Endothelial cell of umbilical vein (primary cell): Measurements from ENCODE around the gene PPFIA2. TPM values are rescaled to one million over a fixed set of nuclear protein-coding genes. Genes with fewer than 3 reads are reported as not detected.

Source experiments
- BruUV-seq: library from RNA; stranded (reverse); fragments of 400-500 nt; replicated peaks from 2 replicates; lab custom pipeline; 2021; lab: Mats Ljungman, UMichigan
- CTCF ChIA-PET: fragments of 300-600, 350-600 bp; sonication (Branson Sonifier 250); formaldehyde crosslinking; loops from one replicate; lab custom pipeline; 2021; ENCODE audit warnings: antibody characterized with exemption, inconsistent platforms; lab: Charles Lee
- POLR2A ChIA-PET: fragments of 300-600, 350-600 bp; sonication (Branson Sonifier 250); formaldehyde crosslinking; loops from one replicate; lab custom pipeline; 2021; ENCODE audit warnings: antibody characterized with exemption, inconsistent platforms; lab: Charles Lee
- DNase-seq: peaks from one replicate; pipeline ENCODE4 v3.0.0-alpha.2; 2011; ENCODE audit warnings: low read depth, low spot score
- FAIRE-seq: peaks from 2 replicates; lab custom pipeline; 2011; peaks lifted over from hg19 to GRCh38; lab: Jason Lieb, UNC
- H2AFZ ChIP-seq: 2 replicates; pipeline ENCODE4 v1.6.0; 2012; ENCODE audit warnings: low read depth, low read length, control low read depth, inconsistent platforms
- H3K27ac ChIP-seq: 2 replicates; pipeline ENCODE4 v1.5.1; 2011; ENCODE audit warnings: low read depth, mild to moderate bottlenecking, control low read depth, low read length, moderate library complexity; ENCODE audit not compliant: insufficient read depth
- H3K27me3 ChIP-seq, 2 experiments: 2 replicates each; pipeline versions ENCODE4 v1.6.0 to v1.6.1; 2011; ENCODE audit warnings: low read length in 2 of 2, mixed read lengths in 1 of 2; ENCODE audit not compliant: control insufficient read depth in 2 of 2, insufficient read depth in 2 of 2
- H3K36me3 ChIP-seq, 2 experiments: 2 replicates in 1 of 2; 3 replicates in 1 of 2; pipeline ENCODE4 v1.5.1; 2011; ENCODE audit warnings: low read length in 2 of 2, mild to moderate bottlenecking in 1 of 2, moderate library complexity in 1 of 2; ENCODE audit not compliant: control insufficient read depth in 2 of 2, insufficient read depth in 2 of 2; ENCODE audit errors: extremely low read depth in 1 of 2
- H3K4me1 ChIP-seq: 3 replicates; pipeline ENCODE4 v1.5.1; 2011; ENCODE audit warnings: mild to moderate bottlenecking, low read length; ENCODE audit not compliant: control insufficient read depth, insufficient read depth; ENCODE audit errors: extremely low read depth
- H3K4me2 ChIP-seq: 2 replicates; pipeline ENCODE4 v1.6.1; 2011; ENCODE audit warnings: low read length, control low read depth, mixed read lengths; ENCODE audit not compliant: insufficient read depth
- H3K4me3 ChIP-seq, 3 experiments: fragments of 200-600 bp in 1 of 3; sonication (generic), shearing (Covaris generic) in 1 of 3; replicated peaks in 1 of 3; 2 replicates each; pipeline ENCODE4 v1.5.1; 2011 to 2016; ENCODE audit warnings: control low read depth in 3 of 3, low read length in 3 of 3, mild to moderate bottlenecking in 2 of 3, inconsistent platforms in 1 of 3, low read depth in 1 of 3, moderate library complexity in 1 of 3; ENCODE audit not compliant: insufficient read depth in 1 of 3
- H3K79me2 ChIP-seq: 2 replicates; pipeline ENCODE4 v1.6.0; 2012; ENCODE audit warnings: low read length, inconsistent platforms; ENCODE audit not compliant: control insufficient read depth, insufficient read depth
- H3K9ac ChIP-seq: replicated peaks from 2 replicates; pipeline ENCODE3; 2011; ENCODE audit warnings: low read length, control low read depth; ENCODE audit not compliant: insufficient read depth; ENCODE audit errors: extremely low read depth
- H3K9me1 ChIP-seq: replicated peaks from 3 replicates; pipeline ENCODE4 v1.6.0; 2011; ENCODE audit warnings: mild to moderate bottlenecking, low read length; ENCODE audit not compliant: control insufficient read depth, insufficient read depth; ENCODE audit errors: extremely low read depth
- H3K9me3 ChIP-seq: replicated peaks from 2 replicates; pipeline ENCODE4 v1.5.1; 2012; ENCODE audit warnings: low read length, inconsistent platforms; ENCODE audit not compliant: control insufficient read depth, insufficient read depth
- H4K20me1 ChIP-seq: replicated peaks from 2 replicates; pipeline ENCODE3; 2011; ENCODE audit warnings: mild to moderate bottlenecking, low read length; ENCODE audit not compliant: control insufficient read depth, insufficient read depth; ENCODE audit errors: extremely low read depth
- EZH2 ChIP-seq: IDR thresholded peaks from 2 replicates; pipeline ENCODE4 v1.6.1; 2012; ENCODE audit warnings: borderline replicate concordance, low read depth, mild to moderate bottlenecking, moderate library complexity, low read length, inconsistent platforms; ENCODE audit not compliant: severe bottlenecking
- FOS ChIP-seq: IDR thresholded peaks from 2 replicates; pipeline ENCODE4 v1.6.1; 2011; ENCODE audit warnings: mild to moderate bottlenecking, low read length, moderate library complexity, borderline replicate concordance; ENCODE audit not compliant: insufficient read depth
- GATA2 ChIP-seq: IDR thresholded peaks from 2 replicates; pipeline ENCODE4 v1.7.0; 2011; ENCODE audit warnings: low read depth, mild to moderate bottlenecking, moderate library complexity, mixed read lengths, low read length; ENCODE audit not compliant: insufficient read length, insufficient read depth
- JUN ChIP-seq: IDR thresholded peaks from 2 replicates; pipeline ENCODE4 v1.6.1; 2011; ENCODE audit warnings: borderline replicate concordance, low read depth; ENCODE audit not compliant: insufficient read length, insufficient read depth
- MAX ChIP-seq: IDR thresholded peaks from 2 replicates; pipeline ENCODE4 v1.6.1; 2011; ENCODE audit not compliant: insufficient read depth, insufficient read length
- MYC ChIP-seq: IDR thresholded peaks from one replicate; pipeline ENCODE4 v1.6.1; 2011; ENCODE audit warnings: mild to moderate bottlenecking, low read depth, low read length
- POLR2A ChIP-seq: IDR thresholded peaks from 2 replicates; pipeline ENCODE4 v1.6.1; 2012; ENCODE audit warnings: low read depth, mild to moderate bottlenecking, control low read depth, low read length
- POLR2AphosphoS5 ChIP-seq: IDR thresholded peaks from 2 replicates; pipeline ENCODE4 v1.6.1; 2012; ENCODE audit warnings: low read depth, mild to moderate bottlenecking, control low read depth, low read length, moderate library complexity; ENCODE audit not compliant: insufficient read depth
- dilution Hi-C: fragments of 300-500 bp; cut with MboI; formaldehyde crosslinking; loops from one replicate; pipeline ENCODE4 v1.15.0; 2019; ENCODE audit warnings: low sequenced_read_pairs; ENCODE audit not compliant: extremely low pct_ligation_motif_present
- intact Hi-C: fragments of 100-400 bp; cut with micrococcal nuclease; formaldehyde crosslinking; loops from one replicate; pipeline ENCODE4 v1.10.0; 2022
- polyA plus RNA-seq, 4 experiments: library from polyadenylated mRNA; depleted of rRNA in 3 of 4; stranded (reverse) in 3 of 4; unstranded in 1 of 4; fragments of >200 nt; gene quantifications; 2 replicates each; pipeline versions ENCODE4 v1.2.1 to v1.2.3, GENCODE V29; 2011 to 2012; ENCODE audit warnings: missing spikeins in 1 of 4
- total RNA-seq: library from RNA; stranded (reverse); gene quantifications from 2 replicates; pipeline ENCODE4 v1.2.3, GENCODE V29; 2021

Gene PPFIA2
- total and polyA plus RNA-seq, 2 donors (not counting 3 experiments of a cell fraction or from before 2014, with no cell fraction given), result not detected

- Histone ChIP-seq H3K36me3 (no peaks in the 10 kb centered on the region), H3K4me3 (no peak overlapping the region), H3K4me2 (no peak overlapping the region), H3K9ac (no peak overlapping the region), H3K27me3 (no peaks in the 10 kb centered on the region), H3K4me1 (no peaks in the 10 kb centered on the region), H2AFZ (no peak overlapping the region), H3K79me2 (no peaks in the 10 kb centered on the region), H3K9me3 (no peaks in the 10 kb centered on the region), H4K20me1 (no peaks in the 10 kb centered on the region), H3K27ac (no peak overlapping the region), H3K9me1 (no peaks in the 10 kb centered on the region)
- dilution Hi-C loops, result no loop called here
- no TSS peak for BruUV-seq
- FAIRE-seq (no peak), DNase-seq (no peak)
- ChIA-PET POLR2A (no interaction called here), CTCF (interaction anchor here (0.7 kb wide), 1 partner anchor 36 kb away, joined by 3 read pairs; no protein-coding TSS in a partner anchor)
- intact Hi-C loops, result no loop called here
- TF ChIP-seq MYC (no peak), JUN (no peak), MAX (no peak), POLR2A (no peak), EZH2 (no peak)
These were observed 537.5 kb downstream of the PPFIA2 start for GRCh38 chr12:81221681-81222080.

- CTCF ChIA-PET, result no interaction called here
These were observed 542.4 kb downstream of the PPFIA2 start for GRCh38 chr12:81216739-81217138.

More at GRCh38 chr12:81216739-81217138, 542.4 kb downstream of the PPFIA2 start:
- no peaks in the 10 kb centered on the region for H3K9me1 ChIP-seq
- no peak overlapping the region for H2AFZ ChIP-seq
- no peak overlapping the region for H3K4me2 ChIP-seq
- no peak overlapping the region for H3K9ac ChIP-seq
- H4K20me1 ChIP-seq, result no peaks in the 10 kb centered on the region
- dilution Hi-C loops, result no loop called here
- DNase-seq, result no peak
- FAIRE-seq, result no peak
- no peak overlapping the region for H3K4me3 ChIP-seq
- TF ChIP-seq MAX (no peak), EZH2 (no peak), POLR2AphosphoS5 (no peak), FOS (no peak), JUN (no peak), POLR2A (no peak), GATA2 (no peak), MYC (no peak)
- H3K27ac ChIP-seq, result no peak overlapping the region
- H3K27me3 ChIP-seq, result no peaks in the 10 kb centered on the region
- BruUV-seq, result no TSS peak
- H3K9me3 ChIP-seq, result no peaks in the 10 kb centered on the region
- H3K4me1 ChIP-seq, result no peaks in the 10 kb centered on the region
- POLR2A ChIA-PET, result no interaction called here
- intact Hi-C loops, result no loop called here
- no peaks in the 10 kb centered on the region for H3K36me3 ChIP-seq
- no peaks in the 10 kb centered on the region for H3K79me2 ChIP-seq
